Activated T-cell treated with anti-CD3 and anti-CD28 coated beads, Interleukin-2, amount 50 U/mL, for 24 hours (primary cell): ENCODE measurements around the gene MAST2.
A peak's percentile ranks its signal among the peaks of the same experiment; 100 is the strongest.

Source experiments
- DNase-seq: peaks from one replicate; pipeline ENCODE4 v3.0.0-alpha.2; 2020
- H3K27ac Mint-ChIP-seq: 2 replicates; pipeline ENCODE4 v1.8.0; 2020; ENCODE audit warnings: mild to moderate bottlenecking, mixed read lengths
- H3K27me3 Mint-ChIP-seq: 2 replicates; pipeline ENCODE4 v1.8.0; 2020; ENCODE audit warnings: mixed read lengths
- H3K36me3 Mint-ChIP-seq: 2 replicates; pipeline ENCODE4 v1.8.0; 2020; ENCODE audit warnings: low read depth, mixed read lengths
- H3K4me1 Mint-ChIP-seq: 2 replicates; pipeline ENCODE4 v1.8.0; 2020; ENCODE audit warnings: low read depth, mixed read lengths
- H3K4me3 Mint-ChIP-seq: 2 replicates; pipeline ENCODE4 v1.8.0; 2020; ENCODE audit warnings: mild to moderate bottlenecking, moderate library complexity, mixed read lengths
- H3K9me3 Mint-ChIP-seq: 2 replicates; pipeline ENCODE4 v1.8.0; 2020; ENCODE audit warnings: mixed read lengths

MAST2 gene

DNA sequence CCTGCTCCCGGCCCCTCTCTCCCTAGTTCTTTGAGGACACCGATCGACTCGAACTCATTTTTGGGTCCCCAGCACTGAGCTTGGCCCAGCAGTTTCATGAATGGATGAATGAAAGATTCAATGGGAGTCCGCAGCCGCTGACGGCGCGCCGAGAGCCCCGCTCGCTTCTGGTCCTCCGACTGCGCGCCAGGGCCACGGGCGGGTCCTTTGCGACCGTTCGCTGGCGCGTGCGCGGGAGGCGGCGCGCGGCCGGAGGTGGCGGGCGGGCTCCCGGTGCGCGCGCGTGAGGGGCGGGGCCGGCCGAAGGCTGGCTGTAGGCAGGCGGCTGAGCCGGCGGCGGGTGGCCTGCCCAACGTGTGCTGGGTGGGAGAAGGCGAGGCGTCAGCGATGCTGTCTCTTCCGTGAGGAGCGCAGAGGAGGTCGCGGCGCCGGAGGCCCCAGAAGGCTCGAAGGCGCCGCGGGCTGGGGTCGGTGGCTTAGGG lies at the start of gene MAST2:
Gene MAST2 (plus strand): TSS at position 314 of the 482 bp plus-strand sequence. CDS start 284 bp downstream, outside the sequence.
- DNase-seq = peak; percentile 91
- Mint-ChIP-seq H3K27me3 (no peaks in the 10 kb centered on the region), H3K4me1 (peaks cover 29% of the 10 kb centered on the region), H3K9me3 (no peaks in the 10 kb centered on the region), H3K27ac (peak within 1 kb of the TSS; percentile 87), H3K36me3 (peaks cover 19% of the 10 kb centered on the region), H3K4me3 (peak within 1 kb of the TSS; percentile 85)

DNA sequence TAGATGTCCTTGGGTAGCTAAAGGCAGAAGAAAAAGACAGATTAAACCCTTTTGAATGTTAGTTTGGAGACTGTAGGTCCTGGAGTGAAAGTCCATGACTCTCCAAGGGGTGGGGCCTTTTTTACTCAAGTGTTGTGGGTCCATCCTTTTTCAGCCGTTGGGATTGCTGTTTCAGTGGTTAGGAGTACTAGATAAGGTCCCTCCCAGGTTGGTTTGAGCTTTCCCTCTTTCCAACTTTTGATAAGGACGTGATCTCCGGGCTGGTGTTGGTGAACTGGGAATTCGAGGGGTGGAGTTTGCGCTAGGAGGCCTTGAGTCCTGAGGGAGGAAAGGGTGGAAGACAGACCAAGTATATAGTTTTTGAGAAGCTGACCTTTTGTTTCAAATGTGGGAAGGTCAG lies 47.7 kb upstream of the MAST2 start:
- no peak overlapping the region for H3K4me3 Mint-ChIP-seq
- H3K9me3 Mint-ChIP-seq = peaks cover 9% of the 10 kb centered on the region
- DNase-seq = no peak
- no peak overlapping the region for H3K27ac Mint-ChIP-seq
- H3K27me3 Mint-ChIP-seq = no peaks in the 10 kb centered on the region
- H3K36me3 Mint-ChIP-seq = no peaks in the 10 kb centered on the region
- peaks cover 11% of the 10 kb centered on the region for H3K4me1 Mint-ChIP-seq

GRCh38 chr1:45762291-45762690 lies 41.1 kb upstream of the MAST2 start:
- Mint-ChIP-seq H3K27ac (no peak overlapping the region), H3K27me3 (no peaks in the 10 kb centered on the region), H3K4me3 (no peak overlapping the region), H3K36me3 (no peaks in the 10 kb centered on the region), H3K4me1 (no peaks in the 10 kb centered on the region), H3K9me3 (no peaks in the 10 kb centered on the region)
- no peak for DNase-seq

DNA sequence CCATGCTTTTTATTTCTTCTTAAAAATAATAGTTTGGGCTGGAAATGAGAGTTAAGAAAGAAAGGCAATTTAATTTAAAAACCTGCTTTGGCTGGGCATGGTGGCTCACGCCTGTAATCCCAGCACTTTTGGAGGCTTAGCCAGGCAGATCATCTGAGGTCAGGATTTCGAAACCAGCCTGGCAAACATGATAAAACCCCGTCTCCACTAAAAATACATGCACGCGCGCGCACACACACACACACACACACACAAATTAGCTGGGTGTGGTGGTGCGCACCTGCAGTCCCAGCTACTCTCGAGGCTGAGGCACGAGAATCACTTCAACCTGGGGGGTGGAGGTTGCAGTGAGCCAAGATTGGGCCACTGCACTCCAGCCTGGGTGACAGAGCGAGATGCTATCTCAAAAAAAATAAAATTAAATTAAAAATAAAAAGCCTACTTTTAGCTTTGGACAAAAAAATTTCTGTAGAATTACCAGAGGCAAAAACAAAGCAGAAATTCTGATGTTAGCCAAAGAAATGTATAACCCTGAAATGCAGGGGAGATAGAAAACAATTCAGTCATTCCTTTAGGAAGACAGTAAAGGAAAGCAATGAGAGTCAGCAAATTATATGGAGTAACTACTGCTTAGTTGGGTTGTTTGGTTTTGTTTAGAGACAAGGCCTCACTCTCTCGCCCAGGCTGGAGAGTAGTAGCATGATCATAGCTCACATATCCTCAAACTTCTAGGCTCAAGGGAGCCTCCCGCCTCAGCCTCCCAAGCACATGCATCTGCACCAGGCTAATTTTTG lies 37.2 kb upstream of the MAST2 start:
- H3K27ac Mint-ChIP-seq = no peak overlapping the region
- H3K4me3 Mint-ChIP-seq = no peak overlapping the region
- no peaks in the 10 kb centered on the region for H3K36me3 Mint-ChIP-seq
- H3K4me1 Mint-ChIP-seq = no peaks in the 10 kb centered on the region
- H3K9me3 Mint-ChIP-seq = no peaks in the 10 kb centered on the region
- no peak for DNase-seq
- H3K27me3 Mint-ChIP-seq = no peaks in the 10 kb centered on the region

DNA sequence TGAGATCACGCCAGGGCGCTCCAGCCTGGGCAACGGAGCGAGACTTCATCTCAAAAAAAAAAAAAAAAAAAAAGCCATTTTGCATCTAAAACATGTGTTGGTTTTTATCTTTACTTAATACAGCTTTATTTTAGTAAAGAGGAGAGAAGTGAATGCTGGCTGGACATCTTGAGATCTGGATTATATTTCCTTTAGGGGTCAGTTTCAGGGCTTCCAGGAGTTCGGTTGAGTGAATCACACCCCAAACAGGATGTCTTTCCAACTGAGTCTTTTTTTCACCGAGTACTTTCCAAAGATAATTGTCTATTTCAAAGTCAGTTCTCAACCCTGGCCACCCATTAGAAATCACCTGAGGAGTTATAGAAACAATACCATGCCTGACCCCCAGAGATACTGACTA lies 36.4 kb upstream of the MAST2 start:
- no peak overlapping the region for H3K4me3 Mint-ChIP-seq
- H3K4me1 Mint-ChIP-seq = no peaks in the 10 kb centered on the region
- no peaks in the 10 kb centered on the region for H3K36me3 Mint-ChIP-seq
- no peak for DNase-seq
- no peak overlapping the region for H3K27ac Mint-ChIP-seq
- H3K27me3 Mint-ChIP-seq = no peaks in the 10 kb centered on the region
- H3K9me3 Mint-ChIP-seq = no peaks in the 10 kb centered on the region

- Mint-ChIP-seq H3K27ac (no peak overlapping the region), H3K9me3 (no peaks in the 10 kb centered on the region), H3K4me3 (no peak overlapping the region), H3K36me3 (no peaks in the 10 kb centered on the region), H3K4me1 (no peaks in the 10 kb centered on the region), H3K27me3 (no peaks in the 10 kb centered on the region)
- DNase-seq = no peak
Measured at GRCh38 chr1:45769261-45769932, 34.0 kb upstream of the MAST2 start.

GRCh38 chr1:45772971-45773370 lies 30.4 kb upstream of the MAST2 start:
- Mint-ChIP-seq H3K4me1 (no peaks in the 10 kb centered on the region), H3K36me3 (no peaks in the 10 kb centered on the region), H3K27ac (no peak overlapping the region), H3K27me3 (no peaks in the 10 kb centered on the region), H3K9me3 (no peaks in the 10 kb centered on the region), H3K4me3 (no peak overlapping the region)
- no peak for DNase-seq

DNA sequence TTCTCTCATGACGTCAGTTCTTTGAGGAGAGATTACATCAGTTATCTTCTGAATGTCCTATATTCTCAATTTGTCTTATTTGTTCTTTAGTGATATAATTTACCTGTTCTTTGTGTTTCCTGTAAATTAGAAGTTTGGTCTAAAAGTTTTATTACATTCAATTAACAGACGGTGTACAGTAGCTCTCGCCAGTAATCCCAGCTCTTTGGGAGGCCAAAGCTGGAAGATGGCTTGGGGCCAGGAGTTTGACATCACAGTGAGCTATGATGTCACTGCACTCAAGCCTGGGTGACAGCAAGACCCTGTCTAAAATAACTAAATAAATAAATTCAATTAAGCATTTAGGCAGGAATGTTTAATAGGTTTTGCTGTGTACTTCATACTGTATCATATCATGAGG lies 27.6 kb upstream of the MAST2 start:
- no peak overlapping the region for H3K4me3 Mint-ChIP-seq

GRCh38 chr1:45785583-45785982 lies 17.8 kb upstream of the MAST2 start:
- peak overlapping the region; percentile 28 for H3K4me3 Mint-ChIP-seq
- H3K36me3 Mint-ChIP-seq = no peaks in the 10 kb centered on the region
- H3K27ac Mint-ChIP-seq = no peak overlapping the region
- peaks cover 22% of the 10 kb centered on the region for H3K4me1 Mint-ChIP-seq
- no peaks in the 10 kb centered on the region for H3K9me3 Mint-ChIP-seq
- DNase-seq = no peak
- H3K27me3 Mint-ChIP-seq = peaks cover 4% of the 10 kb centered on the region

More for the DNA sequence above, 27.6 kb upstream of the MAST2 start:
- Mint-ChIP-seq H3K27me3 (no peaks in the 10 kb centered on the region), H3K27ac (no peak overlapping the region), H3K9me3 (no peaks in the 10 kb centered on the region), H3K4me1 (no peaks in the 10 kb centered on the region), H3K36me3 (no peaks in the 10 kb centered on the region)
- DNase-seq = no peak

DNA sequence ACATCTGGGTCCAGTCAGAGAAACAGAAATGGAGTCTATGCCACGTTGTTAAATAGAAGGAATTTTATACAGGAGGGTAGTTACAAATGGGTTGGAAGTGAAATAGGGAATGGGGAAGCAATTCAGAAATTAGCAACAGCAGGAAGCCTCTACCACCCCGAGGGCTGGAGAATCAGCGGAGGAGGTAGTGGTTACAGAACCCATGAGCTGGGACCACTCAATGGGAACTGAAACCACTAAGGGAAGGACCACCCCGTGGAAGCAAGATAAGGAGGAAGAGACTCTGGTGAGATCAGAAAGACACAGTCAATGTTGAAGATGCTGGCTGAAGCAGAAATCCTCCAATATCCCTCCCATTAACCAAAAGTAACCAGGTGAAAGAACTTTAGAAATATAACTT lies 15.5 kb upstream of the MAST2 start:
- Mint-ChIP-seq H3K27me3 (peaks cover 8% of the 10 kb centered on the region), H3K9me3 (no peaks in the 10 kb centered on the region), H3K27ac (no peak overlapping the region), H3K4me3 (no peak overlapping the region), H3K4me1 (peaks cover 22% of the 10 kb centered on the region), H3K36me3 (no peaks in the 10 kb centered on the region)
- DNase-seq = no peak

DNA sequence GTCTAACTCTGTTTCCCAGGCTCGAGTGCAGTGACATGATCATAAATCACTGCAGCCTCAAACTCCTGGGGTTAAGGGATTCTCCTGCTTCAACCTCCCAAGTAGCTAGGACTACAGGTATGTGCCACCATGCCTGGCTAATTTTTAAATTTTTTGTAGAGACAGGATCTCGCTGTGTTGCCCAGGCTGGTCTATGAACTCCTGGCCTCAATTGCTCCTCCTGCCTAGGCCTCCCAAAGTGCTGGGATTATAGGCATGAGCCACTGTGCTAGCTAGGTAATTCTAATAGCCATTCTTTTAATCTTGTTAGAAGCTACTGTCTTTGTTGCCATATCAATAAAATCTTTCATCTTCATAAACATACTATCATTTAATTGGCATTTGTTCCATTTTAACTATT lies 13.8 kb upstream of the MAST2 start:
- H3K36me3 Mint-ChIP-seq = no peaks in the 10 kb centered on the region
- no peak for DNase-seq
- H3K27me3 Mint-ChIP-seq = peaks cover 15% of the 10 kb centered on the region
- no peak overlapping the region for H3K4me3 Mint-ChIP-seq
- H3K27ac Mint-ChIP-seq = no peak overlapping the region
- H3K9me3 Mint-ChIP-seq = no peaks in the 10 kb centered on the region
- peaks cover 20% of the 10 kb centered on the region for H3K4me1 Mint-ChIP-seq

GRCh38 chr1:45792744-45793143 lies 10.7 kb upstream of the MAST2 start:
- Mint-ChIP-seq H3K27ac (no peak overlapping the region), H3K36me3 (no peaks in the 10 kb centered on the region), H3K4me3 (no peak overlapping the region)

GRCh38 chr1:45793942-45794604 lies 9.3 kb upstream of the MAST2 start:
- Mint-ChIP-seq H3K4me3 (no peak overlapping the region), H3K27me3 (peaks cover 10% of the 10 kb centered on the region), H3K9me3 (no peaks in the 10 kb centered on the region), H3K27ac (no peak overlapping the region), H3K36me3 (no peaks in the 10 kb centered on the region), H3K4me1 (no peaks in the 10 kb centered on the region)
- no peak for DNase-seq

More at GRCh38 chr1:45792744-45793143, 10.7 kb upstream of the MAST2 start:
- H3K9me3 Mint-ChIP-seq = no peaks in the 10 kb centered on the region
- peaks cover 14% of the 10 kb centered on the region for H3K27me3 Mint-ChIP-seq
- no peak for DNase-seq
- no peaks in the 10 kb centered on the region for H3K4me1 Mint-ChIP-seq

DNA sequence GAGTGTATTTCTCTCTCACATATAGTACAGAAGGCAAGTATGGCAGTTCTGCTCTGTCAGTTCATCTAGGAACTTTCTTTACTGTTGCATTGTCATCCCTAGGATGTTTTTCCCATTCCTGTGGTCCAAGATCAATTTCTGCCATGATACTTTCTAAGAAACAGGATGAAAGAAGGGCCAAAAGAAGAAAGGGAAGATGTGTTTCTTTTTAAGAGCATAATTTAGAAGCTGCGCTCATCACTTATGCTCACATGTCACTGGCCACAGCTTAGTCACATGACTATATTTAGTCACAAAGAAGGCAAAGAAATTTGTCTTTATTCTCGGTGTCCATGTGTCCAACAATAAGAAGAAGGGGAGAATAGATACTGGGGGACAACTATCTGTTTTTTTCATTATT lies 7.0 kb upstream of the MAST2 start:
- H3K27me3 Mint-ChIP-seq = peaks cover 10% of the 10 kb centered on the region
- H3K9me3 Mint-ChIP-seq = no peaks in the 10 kb centered on the region
- H3K36me3 Mint-ChIP-seq = no peaks in the 10 kb centered on the region
- H3K27ac Mint-ChIP-seq = no peak overlapping the region
- H3K4me3 Mint-ChIP-seq = no peak overlapping the region
- DNase-seq = no peak
- no peaks in the 10 kb centered on the region for H3K4me1 Mint-ChIP-seq

GRCh38 chr1:45796946-45797345 lies 6.5 kb upstream of the MAST2 start:
- H3K4me3 Mint-ChIP-seq = no peak overlapping the region
- H3K36me3 Mint-ChIP-seq = no peaks in the 10 kb centered on the region
- H3K27ac Mint-ChIP-seq = no peak overlapping the region
- H3K27me3 Mint-ChIP-seq = peaks cover 10% of the 10 kb centered on the region
- no peak for DNase-seq
- no peaks in the 10 kb centered on the region for H3K4me1 Mint-ChIP-seq
- H3K9me3 Mint-ChIP-seq = no peaks in the 10 kb centered on the region
